Activated CD8-positive, alpha-beta memory T cell treated with anti-CD3 and anti-CD28 coated beads, Interleukin-2, amount 50 U/mL, for 24 hours (primary cell): ENCODE data around the gene FOXP1.

Source experiments
- DNase-seq: peaks from one replicate; pipeline ENCODE4 v3.0.0-alpha.2; 2020; ENCODE audit errors: extremely low read depth

FOXP1 gene

DNA sequence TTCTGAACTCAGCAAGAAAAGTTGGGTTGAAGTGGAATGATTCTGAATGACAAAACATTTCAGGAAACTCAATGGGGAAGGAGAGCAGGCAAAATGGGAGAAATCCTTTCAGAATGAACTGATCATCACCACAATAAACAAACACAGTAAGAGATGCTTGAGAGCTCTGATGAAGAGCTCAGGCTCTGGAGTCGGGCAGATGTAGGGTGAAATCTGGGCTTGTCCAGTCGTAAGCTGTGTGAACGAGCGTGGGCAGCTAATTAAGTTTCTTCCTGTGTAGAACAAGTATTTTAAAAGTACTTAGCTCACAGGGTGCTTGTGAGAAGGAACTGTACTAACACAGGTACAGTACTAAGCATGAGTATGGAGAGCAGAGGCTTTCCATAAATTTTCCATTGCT is 406.2 kb downstream of the FOXP1 start:
- no peak for DNase-seq

DNA sequence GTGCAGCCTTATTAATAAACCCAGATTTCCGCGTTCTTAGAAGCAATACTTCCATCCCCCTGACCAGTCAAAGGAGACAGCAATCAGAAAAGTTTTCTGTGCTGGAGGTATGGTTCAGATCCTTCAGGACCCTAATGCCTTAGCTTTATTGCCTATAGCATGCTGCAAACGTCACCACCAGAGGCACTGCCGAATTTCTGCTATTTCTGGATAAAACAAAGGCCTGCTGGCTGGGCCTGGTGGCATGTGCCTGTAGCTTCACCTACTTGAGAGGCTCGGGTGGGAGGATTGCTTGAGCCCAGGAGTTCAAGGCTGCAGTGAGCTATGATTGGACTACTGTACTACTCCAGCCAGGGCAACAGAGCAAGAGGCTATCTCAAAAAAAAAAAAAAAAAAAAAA is 407.2 kb downstream of the FOXP1 start:
- no peak for DNase-seq

DNA sequence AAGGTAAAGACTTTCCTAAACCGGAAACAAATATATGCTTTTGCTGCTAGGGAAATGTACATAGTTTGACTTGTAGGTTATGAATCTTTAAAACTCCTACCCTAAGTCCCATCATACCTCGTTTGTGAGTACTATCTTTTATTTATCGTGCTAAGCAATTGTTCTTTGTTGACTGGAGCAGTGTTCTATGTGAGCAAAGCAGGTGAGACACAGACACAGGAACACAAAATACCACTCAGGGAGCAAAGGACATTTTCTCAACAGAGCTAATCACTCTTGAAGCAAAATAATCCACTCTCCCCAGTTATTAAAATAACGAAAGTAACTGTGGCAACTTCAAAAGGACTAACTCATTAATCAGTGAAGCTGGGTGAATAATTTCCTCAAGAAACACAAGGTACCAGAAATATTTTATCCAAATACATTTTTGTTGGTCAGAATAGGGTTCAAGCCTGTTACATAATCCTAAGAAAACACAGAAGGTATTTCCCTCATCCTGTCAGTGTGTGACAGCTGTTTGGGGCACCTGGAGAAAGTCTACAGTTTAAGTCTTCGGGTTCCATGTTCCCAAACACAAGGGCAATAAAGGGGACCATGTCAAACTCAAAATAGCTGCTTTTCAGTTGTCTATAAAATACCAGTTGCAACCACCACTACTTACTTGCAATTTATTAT is 407.7 kb downstream of the FOXP1 start:
- DNase-seq, result no peak

DNA sequence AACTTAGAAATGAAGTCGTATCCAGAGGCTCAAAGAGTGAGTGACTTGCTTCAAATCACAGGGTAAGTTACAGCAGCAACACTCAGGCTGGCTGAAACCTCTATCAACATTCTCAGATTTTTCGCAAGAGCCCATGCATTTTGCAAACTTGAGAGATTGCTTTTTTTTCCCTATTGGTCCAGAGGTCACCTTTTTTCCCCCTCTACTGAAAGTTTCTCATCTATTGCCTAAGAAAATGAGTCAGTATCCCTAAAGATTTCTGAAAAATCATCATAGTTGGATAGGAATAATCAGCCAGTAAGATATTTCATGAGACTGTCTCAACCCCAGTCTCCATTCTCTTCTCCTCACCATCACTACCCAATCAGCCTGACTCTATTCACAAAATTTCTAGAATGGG is 410.6 kb downstream of the FOXP1 start:
- DNase-seq, result no peak

DNA sequence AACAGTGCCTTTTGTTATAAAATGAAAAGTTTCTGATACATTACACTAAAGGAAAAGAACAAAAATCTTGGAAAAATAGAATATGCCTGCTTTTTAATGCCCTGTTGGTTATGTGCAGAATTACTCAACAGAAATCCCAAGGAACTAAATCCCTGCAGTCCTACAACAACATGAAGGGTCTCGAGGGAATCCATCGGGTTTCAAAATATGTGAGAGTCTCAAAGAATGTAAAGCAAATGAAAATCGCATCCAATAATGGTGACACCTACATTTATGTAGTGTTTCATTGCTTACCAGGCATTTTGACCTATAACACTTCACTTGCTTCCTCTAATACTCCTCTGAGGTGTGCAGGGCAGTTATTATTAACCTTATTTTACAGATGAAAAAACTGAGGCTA is 411.3 kb downstream of the FOXP1 start:
- DNase-seq, result no peak

DNA sequence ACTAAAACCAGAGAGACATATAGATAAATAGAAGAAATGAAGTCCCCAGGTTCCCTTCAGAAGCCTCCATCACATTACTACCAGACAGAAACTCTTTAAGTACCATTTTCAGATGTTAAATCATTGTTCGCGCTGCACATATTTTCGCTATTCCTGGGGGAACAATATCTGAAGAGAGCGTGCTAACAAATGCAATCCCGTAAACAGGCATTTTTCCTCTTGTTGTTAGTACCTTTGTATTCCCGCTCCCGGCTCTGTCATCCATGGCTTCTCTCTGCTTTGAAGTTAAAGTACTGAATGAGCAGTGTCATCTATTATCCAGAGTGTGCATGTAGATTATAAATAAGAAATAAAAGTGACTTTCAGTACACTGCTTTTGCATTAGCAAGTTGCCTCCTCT is 412.3 kb downstream of the FOXP1 start:
- no peak for DNase-seq

DNA sequence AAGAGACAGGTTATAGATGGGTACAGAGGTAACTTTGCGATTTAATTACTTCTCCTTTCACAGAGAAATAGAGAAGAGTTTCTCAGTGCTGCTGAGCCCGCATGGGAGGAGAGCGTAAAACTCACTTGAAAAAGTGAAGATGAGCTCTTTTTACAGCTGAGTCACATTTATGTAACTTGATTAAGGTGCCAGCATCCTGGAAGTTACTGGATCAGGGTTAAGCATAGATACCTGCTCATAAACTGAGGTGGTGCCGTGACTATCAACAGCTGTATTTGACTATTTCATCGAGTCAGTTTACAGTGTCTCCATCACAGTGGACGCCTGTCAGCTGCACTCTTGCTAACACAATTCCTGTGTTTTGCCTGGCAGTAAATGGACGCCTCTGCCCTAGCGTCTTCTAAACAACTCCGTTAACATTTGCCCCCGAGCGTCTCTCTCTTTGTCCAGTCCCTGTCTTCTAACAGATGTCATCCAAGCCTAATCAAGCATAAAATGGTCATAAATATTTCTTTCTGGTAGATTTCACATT is 414.6 kb downstream of the FOXP1 start:
- DNase-seq, result no peak

DNA sequence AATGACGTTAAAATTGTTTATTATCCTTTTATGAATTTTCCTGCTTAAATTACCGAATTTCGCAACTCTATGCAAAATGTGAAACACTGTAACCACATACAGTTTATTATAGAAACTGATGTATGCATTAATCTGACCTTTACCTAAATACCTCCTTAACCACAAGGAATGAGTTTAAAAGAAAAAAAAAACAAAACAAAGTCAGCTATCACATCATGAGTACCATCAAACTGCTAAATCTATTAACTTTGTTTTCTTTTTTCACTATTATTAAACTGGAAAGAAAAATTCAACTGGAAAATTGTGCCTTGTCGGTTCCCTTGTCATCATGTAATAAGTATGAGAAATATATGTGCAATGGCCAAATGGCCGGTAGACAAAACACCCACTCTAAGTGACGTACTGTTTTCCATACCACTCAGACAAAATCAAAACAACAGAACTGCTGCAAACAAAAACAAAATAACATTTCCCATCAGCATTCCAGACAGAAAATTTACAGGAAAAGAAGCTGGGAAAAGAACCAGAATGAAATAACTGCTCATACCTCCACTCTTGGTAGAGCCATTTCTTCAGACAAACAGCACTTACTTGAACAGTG is 415.3 kb downstream of the FOXP1 start:
- no peak for DNase-seq

DNA sequence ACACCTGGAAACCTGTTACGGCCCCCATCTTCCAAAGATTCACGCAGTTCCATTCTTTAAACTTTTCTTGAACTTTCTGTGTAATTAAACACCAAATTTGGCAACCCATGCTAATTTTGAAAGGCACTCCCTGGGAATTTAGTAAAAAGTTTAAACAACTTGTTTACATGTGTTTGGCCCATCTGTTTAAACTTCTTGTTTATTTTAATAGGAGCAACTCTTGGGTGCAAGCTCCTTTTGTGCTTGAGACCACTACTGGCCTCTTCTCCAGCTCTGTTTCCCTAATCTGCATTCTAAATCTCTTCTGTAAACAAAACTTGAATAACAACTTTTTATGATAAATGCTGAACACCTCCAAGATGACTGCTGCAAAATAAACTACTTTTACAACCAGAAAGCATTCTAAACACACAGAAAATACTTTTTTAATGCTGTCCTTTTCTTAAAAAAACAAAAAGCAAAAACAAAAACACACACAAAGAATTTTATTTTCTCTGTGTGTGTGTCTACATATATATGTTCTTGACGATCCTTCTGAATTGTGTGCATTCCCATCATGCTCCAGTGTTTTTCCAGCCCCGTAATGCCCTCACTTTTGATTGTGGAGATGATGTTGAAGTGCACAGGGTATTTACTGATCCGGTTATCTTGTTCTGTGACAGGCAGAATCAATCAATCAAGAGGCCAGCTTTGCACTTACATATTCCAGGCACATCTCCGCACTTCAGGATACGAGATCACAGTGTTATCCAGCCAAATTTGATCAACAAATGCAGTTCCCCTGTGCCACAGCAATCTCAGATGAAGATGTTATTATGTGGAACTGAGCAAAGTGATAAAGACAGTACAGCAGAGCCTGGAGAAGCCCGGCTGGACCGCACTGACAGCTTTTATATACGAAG is 416.9 kb downstream of the FOXP1 start:
- no peak for DNase-seq

DNA sequence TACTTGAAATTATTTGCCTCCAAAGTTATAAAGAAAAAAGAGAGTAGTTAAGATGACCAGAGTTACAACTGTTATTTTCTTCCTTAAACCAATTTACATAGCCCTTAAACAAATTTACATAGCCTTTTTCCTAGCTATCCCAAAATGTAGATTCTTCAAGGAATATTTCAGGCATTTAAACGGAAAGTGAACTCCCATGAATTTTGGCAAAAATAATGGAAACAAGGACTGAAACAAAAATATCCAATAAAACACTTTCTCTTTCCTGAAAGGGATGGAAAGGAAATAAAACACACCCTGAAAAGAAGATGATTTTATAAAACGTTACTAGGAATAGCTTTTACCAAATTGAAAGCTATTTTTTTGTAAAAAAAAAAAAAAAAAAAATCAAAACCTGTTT is 418.6 kb downstream of the FOXP1 start:
- no peak for DNase-seq

DNA sequence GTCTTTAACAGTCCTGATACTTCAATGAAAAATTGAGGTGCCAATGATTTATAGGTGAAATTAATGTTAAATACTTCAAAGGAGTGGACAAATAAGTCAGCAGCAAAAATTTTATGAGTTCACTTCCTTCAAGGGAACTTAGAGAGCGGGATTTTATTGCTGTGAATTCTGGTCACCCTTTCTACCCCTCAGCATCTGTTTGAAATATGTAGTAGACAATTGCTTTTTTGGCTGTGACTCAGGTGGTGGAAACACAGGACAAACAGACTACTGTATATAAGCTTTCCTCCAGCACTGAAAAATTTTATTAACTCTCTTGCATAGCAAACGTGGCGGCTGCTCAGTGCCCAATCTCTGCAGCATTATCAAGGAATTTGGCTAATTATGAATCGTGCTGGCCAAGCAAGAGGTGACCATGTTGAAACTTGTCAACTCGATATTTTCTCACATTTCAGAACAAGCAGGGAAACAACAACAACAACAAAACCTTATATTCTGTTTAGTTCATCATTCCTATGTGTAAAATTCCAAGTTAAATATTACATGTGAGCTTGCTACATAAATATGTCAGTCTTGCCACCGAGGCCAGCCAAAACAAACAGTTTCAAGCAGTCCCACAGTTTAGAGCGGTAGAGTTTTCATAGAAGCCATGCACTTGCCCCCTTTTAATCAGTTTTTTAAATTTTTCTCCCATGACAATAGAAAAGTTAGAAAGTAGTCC is 420.2 kb downstream of the FOXP1 start:
- DNase-seq, result no peak

DNA sequence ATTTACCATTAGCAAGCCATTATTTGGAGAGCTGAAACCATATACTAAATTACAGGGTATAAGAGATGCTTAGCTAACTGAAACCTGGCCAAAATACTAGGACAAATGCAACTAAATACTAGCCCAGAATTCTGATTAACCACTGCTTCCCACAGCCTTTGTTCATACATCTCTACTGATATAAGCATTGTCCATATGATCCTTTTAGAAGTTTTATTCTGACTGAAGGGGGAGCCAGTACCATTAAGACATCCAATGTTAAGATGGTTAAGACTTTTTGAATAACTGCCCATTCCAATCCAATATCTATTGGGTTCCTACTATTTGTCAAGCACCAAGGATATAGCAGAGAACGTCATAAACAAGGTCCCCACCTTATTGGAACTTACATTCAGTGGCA is 421.3 kb downstream of the FOXP1 start:
- no peak for DNase-seq

DNA sequence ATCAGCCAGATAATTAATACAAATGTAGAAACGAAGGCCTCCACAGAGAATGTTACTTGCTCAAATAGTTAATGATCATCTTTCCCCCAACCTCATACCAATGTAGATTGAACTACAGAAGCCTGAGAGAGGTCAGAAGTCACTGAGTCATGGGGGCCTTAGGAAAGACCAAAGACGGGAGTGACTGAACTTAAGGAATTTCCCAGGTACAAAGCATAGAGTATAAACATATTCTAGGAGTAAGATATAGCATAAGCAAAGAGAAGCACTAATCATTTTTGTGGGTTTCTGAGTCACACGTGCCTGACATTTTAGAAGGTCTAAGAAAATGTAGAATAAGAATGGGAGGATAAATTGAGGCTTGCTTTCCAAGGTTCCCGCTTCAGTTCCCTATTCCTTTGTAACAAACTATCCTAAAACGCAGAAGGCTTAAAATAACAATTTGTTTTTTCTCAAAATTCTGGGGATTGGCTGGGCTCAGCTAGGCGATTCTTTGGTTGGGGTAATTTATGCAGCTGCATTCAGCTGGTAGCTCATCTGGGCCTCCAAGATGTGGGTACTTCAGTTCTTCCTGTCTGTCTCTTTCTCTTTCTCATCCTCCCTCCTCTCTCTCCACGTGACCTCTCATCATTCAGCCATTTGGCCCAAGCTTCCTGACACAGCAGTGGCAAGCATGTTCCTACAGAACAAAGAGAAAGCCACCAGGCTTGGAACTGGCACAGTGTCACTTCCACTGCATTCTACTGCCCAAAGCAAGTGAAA is 422.6 kb downstream of the FOXP1 start:
- no peak for DNase-seq

DNA sequence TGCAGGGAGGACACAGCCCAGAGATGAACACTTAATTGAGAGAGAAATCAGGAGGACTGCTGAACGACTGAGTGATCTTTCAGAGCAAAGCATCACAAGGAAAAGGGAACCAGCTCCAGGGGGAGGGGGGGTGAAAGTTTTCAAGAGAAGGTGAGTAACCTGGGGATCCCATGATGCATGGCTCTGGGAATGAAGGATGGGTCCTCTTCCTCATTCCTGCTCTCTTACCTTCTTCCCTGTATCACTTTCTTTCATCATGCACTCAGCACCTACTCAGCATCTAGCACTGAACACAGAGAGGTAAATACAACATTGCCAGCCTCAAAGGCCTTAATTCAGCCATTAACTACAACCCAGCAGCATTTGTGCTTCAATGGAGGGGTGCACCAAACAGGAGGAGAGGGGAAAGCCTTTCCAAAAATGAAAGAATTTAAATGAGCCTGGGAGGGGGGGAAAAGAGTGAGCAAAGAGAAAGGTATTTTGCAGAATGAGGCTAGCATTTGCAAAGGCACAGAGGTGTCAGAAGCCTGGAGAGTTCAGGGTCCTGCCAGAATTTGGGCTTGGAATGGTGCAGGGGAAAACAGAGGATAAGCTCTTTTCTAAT is 427.4 kb downstream of the FOXP1 start:
- DNase-seq, result no peak

DNA sequence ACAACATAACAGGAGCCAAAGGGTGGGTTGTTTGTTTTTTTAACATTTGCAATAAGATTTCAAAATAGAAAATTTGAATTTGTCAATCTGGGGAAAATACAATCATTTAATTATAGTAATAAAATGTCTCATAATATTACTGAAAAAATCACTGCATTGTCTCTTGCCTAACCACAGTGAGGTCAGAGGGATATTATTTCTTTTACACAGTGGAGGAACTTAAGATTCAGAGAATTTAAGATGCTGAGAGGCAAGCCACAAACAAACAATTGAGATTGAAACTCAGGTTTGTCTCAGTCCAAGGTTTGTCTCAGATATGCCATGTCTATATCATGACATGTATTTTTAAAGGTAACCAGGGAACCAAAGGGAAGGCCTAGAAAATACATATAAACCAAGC is 428.7 kb downstream of the FOXP1 start:
- no peak for DNase-seq

DNA sequence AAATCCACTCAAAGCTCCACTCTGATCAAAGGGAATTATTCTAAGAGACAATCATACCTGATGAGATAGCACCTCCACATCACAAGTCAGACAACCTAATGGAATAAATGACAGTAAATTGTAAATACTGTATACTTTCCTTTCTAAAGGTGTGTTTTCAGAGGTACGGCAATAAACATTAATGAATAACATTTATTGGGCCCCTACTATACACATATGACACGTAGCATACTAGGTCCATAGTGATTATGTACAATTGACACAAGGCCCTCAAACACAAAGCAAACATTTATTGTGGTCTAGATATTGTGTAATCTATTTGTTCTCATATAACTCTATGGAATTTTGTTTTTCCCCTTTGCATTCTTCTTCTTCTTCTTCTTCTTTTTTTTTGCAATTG is 429.8 kb downstream of the FOXP1 start:
- no peak for DNase-seq

DNA sequence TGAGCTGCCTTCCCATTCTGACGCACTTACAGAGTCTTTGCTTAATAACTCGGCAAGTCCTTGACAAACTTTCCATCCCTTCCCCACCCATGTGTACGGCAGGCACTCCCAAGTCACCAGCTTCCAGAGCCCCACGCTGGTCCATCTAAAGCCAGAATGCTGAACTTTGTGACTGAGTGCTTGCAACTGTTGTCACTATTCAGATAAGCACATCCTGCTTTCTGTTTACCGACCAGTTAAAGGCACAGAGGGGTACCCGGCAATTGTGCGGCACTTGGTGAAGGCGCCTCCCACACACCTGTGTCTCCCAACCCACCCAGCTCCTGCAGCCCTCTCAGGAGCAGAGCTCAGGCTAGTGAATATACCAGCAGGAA is 430.6 kb downstream of the FOXP1 start:
- DNase-seq, result no peak

DNA sequence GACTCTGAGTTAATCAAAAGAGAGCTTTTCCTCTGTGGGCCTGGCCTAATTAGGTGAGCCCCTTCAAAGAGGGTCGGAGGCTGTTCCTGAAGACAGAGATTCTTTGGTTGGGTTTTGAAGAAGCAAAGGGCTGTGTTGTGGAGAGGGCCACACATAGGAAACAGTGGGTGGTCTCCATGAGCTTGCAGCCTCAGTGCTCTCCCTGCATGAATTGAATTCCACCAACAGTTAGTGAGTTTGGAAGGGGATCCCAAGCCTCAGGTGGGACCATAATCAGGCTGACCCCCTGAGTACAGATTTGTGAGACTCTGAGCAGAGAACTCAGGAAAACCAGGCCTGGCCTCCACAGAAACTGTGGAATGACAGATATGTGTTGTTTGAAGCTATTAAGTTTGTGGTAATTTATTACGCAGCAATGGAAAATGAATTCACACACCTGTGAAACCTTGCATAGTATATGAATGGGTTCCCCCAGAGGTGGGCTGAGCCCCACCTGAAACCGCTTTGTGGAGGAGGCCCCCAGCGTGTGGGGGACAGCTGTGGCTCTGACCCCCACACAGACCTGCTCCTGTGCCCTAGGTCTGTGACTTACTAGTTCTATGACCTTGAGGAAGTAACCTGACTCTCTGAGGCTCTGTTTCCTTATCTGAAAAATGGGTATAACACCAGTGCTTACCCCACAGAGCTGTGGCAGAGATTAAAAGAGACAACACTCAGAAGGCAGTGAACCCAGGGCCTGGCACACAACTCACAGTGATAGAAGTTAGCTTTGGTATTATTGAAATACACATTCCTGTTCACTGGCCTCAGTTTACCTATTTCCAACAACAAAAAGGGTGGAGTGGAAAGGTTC is 431.3 kb downstream of the FOXP1 start:
- DNase-seq, result no peak

DNA sequence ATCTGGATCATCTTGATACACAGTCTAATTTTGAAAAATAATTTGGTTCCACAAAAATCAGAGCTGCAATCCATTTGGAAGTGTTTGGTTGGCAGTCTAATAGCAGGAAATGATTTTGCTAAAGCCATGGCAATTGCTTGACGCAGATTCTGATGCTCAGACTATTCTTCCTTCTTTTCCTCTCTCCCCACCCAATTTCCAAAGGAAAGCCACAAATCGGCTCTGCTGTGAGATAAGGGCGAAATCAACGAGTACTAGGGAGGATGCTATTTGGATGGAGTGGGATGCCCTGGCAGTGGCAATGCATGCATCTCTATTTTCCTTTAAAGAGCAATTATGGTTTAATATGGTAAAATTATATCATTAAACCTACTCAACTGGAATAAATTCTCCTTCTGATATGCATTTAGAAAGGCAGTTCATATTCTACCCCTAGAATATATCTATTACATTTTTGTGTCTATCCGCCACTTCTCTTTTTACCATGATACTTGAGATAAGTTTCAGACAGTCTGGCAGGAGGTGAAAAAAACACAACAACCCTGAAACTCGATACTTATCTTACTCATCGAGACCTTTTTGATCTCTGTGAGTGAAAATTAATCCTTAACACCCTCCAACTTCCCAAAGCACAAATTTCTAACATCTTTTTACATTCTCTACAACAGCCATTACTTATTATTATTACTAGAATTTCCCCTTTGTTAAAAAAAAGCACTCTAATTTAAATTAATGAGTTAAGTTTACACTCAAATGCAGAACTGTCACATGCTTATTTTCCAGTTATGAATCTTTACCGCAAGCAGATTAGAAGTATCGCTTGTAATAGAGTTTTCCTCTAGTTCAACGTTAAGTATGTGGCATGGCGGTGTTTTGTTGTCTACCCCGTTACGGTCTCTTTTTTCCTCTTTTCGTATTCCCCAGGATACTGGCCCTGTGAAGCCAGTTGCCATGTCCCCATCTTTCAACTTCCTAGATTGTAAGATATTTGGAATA is 433.3 kb downstream of the FOXP1 start:
- no peak for DNase-seq
